ENCODE data around the gene L3MBTL2.

Gene L3MBTL2

DNA sequence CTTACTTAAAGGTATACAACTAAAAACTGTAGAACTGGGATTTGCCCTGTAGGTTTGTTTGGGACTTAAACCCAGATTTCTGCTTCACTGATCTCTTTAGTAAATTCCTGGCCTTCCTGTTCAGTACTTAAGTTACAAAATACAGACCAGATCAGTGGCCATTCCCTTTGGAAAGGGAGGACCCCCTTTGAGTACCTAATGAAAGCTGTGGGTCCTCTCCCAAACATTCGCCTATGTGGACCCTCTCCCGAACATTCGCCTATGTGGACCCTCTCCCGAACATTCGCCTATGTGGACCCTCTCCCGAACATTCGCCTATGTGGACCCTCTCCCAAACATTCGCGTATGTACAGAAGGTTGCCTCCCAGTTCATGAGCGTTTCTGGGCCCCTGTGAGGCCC, 10.3 kb downstream of the L3MBTL2 start:
- no peak for DNase-seq
- H3K27me3 ChIP-seq (ENCODE audit: insufficient read depth, low read length) = no peaks in the 10 kb centered on the region
- no peaks in the 10 kb centered on the region for H3K79me1 ChIP-seq (ENCODE audit: low read length)
- no peaks in the 10 kb centered on the region for H3K79me2 ChIP-seq (ENCODE audit: control insufficient read depth, insufficient read depth, low read length, poor library complexity)
- H2AK5ac ChIP-seq (ENCODE audit: low read length) = no peak overlapping the region
- H2AFZ ChIP-seq (ENCODE audit: insufficient read depth, low read length, poor library complexity) = no peak overlapping the region
- no peak overlapping the region for H3K14ac ChIP-seq (ENCODE audit: low read length)
- H4K12ac ChIP-seq (ENCODE audit: low read depth, low read length) = no peak overlapping the region
- H2BK120ac ChIP-seq (ENCODE audit: insufficient read depth, low read length, poor library complexity) = no peak overlapping the region
- H2BK12ac ChIP-seq (ENCODE audit: low read length) = no peak overlapping the region
- no CpG with 5 or more reads among the region's 10 CpGs for WGBS (ENCODE audit: extremely low coverage, insufficient coverage, insufficient read length)
- H3K18ac ChIP-seq (ENCODE audit: low read length) = no peak overlapping the region
- no peak overlapping the region for H4K8ac ChIP-seq (ENCODE audit: low read depth, low read length)
- H3K23ac ChIP-seq (ENCODE audit: low read length) = no peak overlapping the region
- H3K4me1 ChIP-seq (ENCODE audit: control insufficient read depth in 1 of 2, insufficient read depth in 2 of 2, low read length in 2 of 2) = peaks cover 2 to 6% of the 10 kb centered on the region in 2 experiments
- H3K9ac ChIP-seq (ENCODE audit: low read length) = no peak overlapping the region
- H3K36me3 ChIP-seq (ENCODE audit: control insufficient read depth in 1 of 2, insufficient read depth in 2 of 2, low read length in 2 of 2) = peaks cover 21 to 41% of the 10 kb centered on the region in 2 experiments
- no peak overlapping the region for H3K4me3 ChIP-seq (ENCODE audit: low read depth, low read length)
- H2BK5ac ChIP-seq (ENCODE audit: low read depth, low read length, poor library complexity) = no peak overlapping the region
- H3K27ac ChIP-seq (ENCODE audit: low read depth, low read length) = no peak overlapping the region
- H3K9me3 ChIP-seq (ENCODE audit: insufficient read depth, low read depth, low read length) = peaks cover 2% of the 10 kb centered on the region
- no peak overlapping the region for H3K4me2 ChIP-seq (ENCODE audit: low read length)
- H3K4ac ChIP-seq (ENCODE audit: low read depth, low read length) = no peak overlapping the region
- H4K91ac ChIP-seq (ENCODE audit: low read depth, low read length) = no peak overlapping the region

DNA sequence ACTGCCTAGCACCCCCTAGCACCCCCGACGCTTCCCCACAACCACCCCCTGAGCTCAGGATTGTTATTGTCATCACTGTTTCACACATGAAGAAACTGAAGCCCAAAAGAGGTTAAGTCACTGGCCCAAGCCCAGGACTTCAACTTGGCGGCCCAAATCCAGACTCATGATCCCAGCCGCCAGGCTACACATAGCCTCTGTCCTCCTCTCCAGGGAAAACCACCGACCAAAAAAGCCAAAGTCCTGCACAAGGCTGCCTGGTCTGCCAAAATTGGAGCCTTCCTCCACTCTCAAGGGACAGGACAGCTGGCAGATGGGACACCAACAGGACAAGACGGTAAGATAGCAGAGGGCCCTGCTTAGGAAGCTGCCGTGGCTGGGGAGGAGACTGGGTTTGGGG, 10.8 kb downstream of the L3MBTL2 start:
- H3K79me2 ChIP-seq (ENCODE audit: control insufficient read depth, insufficient read depth, low read length, poor library complexity) = no peaks in the 10 kb centered on the region
- H3K27me3 ChIP-seq (ENCODE audit: insufficient read depth, low read length) = no peaks in the 10 kb centered on the region
- H3K4me1 ChIP-seq (ENCODE audit: control insufficient read depth in 1 of 2, insufficient read depth in 2 of 2, low read length in 2 of 2) = peaks cover 2 to 6% of the 10 kb centered on the region in 2 experiments
- no peak overlapping the region for H3K18ac ChIP-seq (ENCODE audit: low read length)
- no peak for DNase-seq
- no peak overlapping the region for H4K91ac ChIP-seq (ENCODE audit: low read depth, low read length)
- WGBS (ENCODE audit: extremely low coverage, insufficient coverage, insufficient read length) = no CpG with 5 or more reads among the region's 7 CpGs
- H2BK12ac ChIP-seq (ENCODE audit: low read length) = no peak overlapping the region
- H3K9me3 ChIP-seq (ENCODE audit: insufficient read depth, low read depth, low read length) = peaks cover 2% of the 10 kb centered on the region
- peaks cover 21 to 41% of the 10 kb centered on the region in 2 experiments for H3K36me3 ChIP-seq (ENCODE audit: control insufficient read depth in 1 of 2, insufficient read depth in 2 of 2, low read length in 2 of 2)
- no peak overlapping the region for H3K9ac ChIP-seq (ENCODE audit: low read length)
- no peak overlapping the region for H4K8ac ChIP-seq (ENCODE audit: low read depth, low read length)
- H3K4me2 ChIP-seq (ENCODE audit: low read length) = no peak overlapping the region
- H3K4me3 ChIP-seq (ENCODE audit: low read depth, low read length) = no peak overlapping the region
- H3K14ac ChIP-seq (ENCODE audit: low read length) = no peak overlapping the region
- no peak overlapping the region for H2BK5ac ChIP-seq (ENCODE audit: low read depth, low read length, poor library complexity)
- H3K23ac ChIP-seq (ENCODE audit: low read length) = no peak overlapping the region
- H2AK5ac ChIP-seq (ENCODE audit: low read length) = no peak overlapping the region
- H2AFZ ChIP-seq (ENCODE audit: insufficient read depth, low read length, poor library complexity) = no peak overlapping the region
- H4K12ac ChIP-seq (ENCODE audit: low read depth, low read length) = no peak overlapping the region
- H2BK120ac ChIP-seq (ENCODE audit: insufficient read depth, low read length, poor library complexity) = no peak overlapping the region
- no peaks in the 10 kb centered on the region for H3K79me1 ChIP-seq (ENCODE audit: low read length)
- no peak overlapping the region for H3K4ac ChIP-seq (ENCODE audit: low read depth, low read length)
- no peak overlapping the region for H3K27ac ChIP-seq (ENCODE audit: low read depth, low read length)

DNA sequence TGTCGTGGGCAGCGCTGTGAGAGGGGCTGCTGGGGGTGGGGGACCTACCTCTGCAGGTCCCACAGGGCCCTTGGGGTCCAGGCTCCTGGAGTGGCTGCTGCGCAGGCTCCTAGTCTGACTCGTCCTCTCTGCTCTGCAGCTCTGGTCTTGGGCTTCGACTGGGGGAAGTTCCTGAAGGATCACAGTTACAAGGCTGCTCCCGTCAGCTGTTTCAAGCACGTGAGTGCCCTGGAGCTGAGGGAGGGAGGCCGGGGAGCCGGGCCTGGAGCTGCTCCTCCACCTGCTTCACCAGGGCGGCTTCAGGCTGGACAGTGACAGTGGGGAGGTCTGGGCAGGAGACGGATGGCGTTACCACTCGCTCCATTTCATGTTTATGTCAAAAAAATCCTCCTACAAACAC, 11.9 kb downstream of the L3MBTL2 start:
- H3K14ac ChIP-seq (ENCODE audit: low read length) = no peak overlapping the region
- H2BK120ac ChIP-seq (ENCODE audit: insufficient read depth, low read length, poor library complexity) = no peak overlapping the region
- H3K23ac ChIP-seq (ENCODE audit: low read length) = no peak overlapping the region
- no peaks in the 10 kb centered on the region for H3K27me3 ChIP-seq (ENCODE audit: insufficient read depth, low read length)
- no peak for DNase-seq
- no peak overlapping the region for H4K12ac ChIP-seq (ENCODE audit: low read depth, low read length)
- no peak overlapping the region for H2BK5ac ChIP-seq (ENCODE audit: low read depth, low read length, poor library complexity)
- H3K9ac ChIP-seq (ENCODE audit: low read length) = no peak overlapping the region
- H2BK12ac ChIP-seq (ENCODE audit: low read length) = no peak overlapping the region
- no peak overlapping the region for H2AK5ac ChIP-seq (ENCODE audit: low read length)
- H3K4me1 ChIP-seq (ENCODE audit: control insufficient read depth in 1 of 2, insufficient read depth in 2 of 2, low read length in 2 of 2) = peaks cover 2 to 6% of the 10 kb centered on the region in 2 experiments
- H3K79me2 ChIP-seq (ENCODE audit: control insufficient read depth, insufficient read depth, low read length, poor library complexity) = no peaks in the 10 kb centered on the region
- peaks cover 25 to 44% of the 10 kb centered on the region in 2 experiments for H3K36me3 ChIP-seq (ENCODE audit: control insufficient read depth in 1 of 2, insufficient read depth in 2 of 2, low read length in 2 of 2)
- no CpG with 5 or more reads among the region's 13 CpGs for WGBS (ENCODE audit: extremely low coverage, insufficient coverage, insufficient read length)
- no peak overlapping the region for H4K91ac ChIP-seq (ENCODE audit: low read depth, low read length)
- no peak overlapping the region for H4K8ac ChIP-seq (ENCODE audit: low read depth, low read length)
- no peak overlapping the region for H2AFZ ChIP-seq (ENCODE audit: insufficient read depth, low read length, poor library complexity)
- H3K79me1 ChIP-seq (ENCODE audit: low read length) = no peaks in the 10 kb centered on the region
- H3K27ac ChIP-seq (ENCODE audit: low read depth, low read length) = no peak overlapping the region
- H3K9me3 ChIP-seq (ENCODE audit: insufficient read depth, low read depth, low read length) = peaks cover 2% of the 10 kb centered on the region
- H3K4ac ChIP-seq (ENCODE audit: low read depth, low read length) = no peak overlapping the region
- H3K18ac ChIP-seq (ENCODE audit: low read length) = no peak overlapping the region
- H3K4me2 ChIP-seq (ENCODE audit: low read length) = no peak overlapping the region
- no peak overlapping the region for H3K4me3 ChIP-seq (ENCODE audit: low read depth, low read length)

GRCh38 chr22:41217553-41218157, 12.5 kb downstream of the L3MBTL2 start:
- DNase-seq = peak in 1 of 2 donors; percentile 57
- H3K23ac ChIP-seq (ENCODE audit: low read length) = no peak overlapping the region
- no peak overlapping the region for H4K12ac ChIP-seq (ENCODE audit: low read depth, low read length)
- no peak overlapping the region for H3K9ac ChIP-seq (ENCODE audit: low read length)
- no peaks in the 10 kb centered on the region for H3K79me1 ChIP-seq (ENCODE audit: low read length)
- no peaks in the 10 kb centered on the region for H3K79me2 ChIP-seq (ENCODE audit: control insufficient read depth, insufficient read depth, low read length, poor library complexity)
- H2BK5ac ChIP-seq (ENCODE audit: low read depth, low read length, poor library complexity) = no peak overlapping the region
- no peak overlapping the region for H2AK5ac ChIP-seq (ENCODE audit: low read length)
- H3K36me3 ChIP-seq (ENCODE audit: control insufficient read depth in 1 of 2, insufficient read depth in 2 of 2, low read length in 2 of 2) = peaks cover 25 to 44% of the 10 kb centered on the region in 2 experiments
- no peak overlapping the region for H2AFZ ChIP-seq (ENCODE audit: insufficient read depth, low read length, poor library complexity)
- no peaks in the 10 kb centered on the region for H3K27me3 ChIP-seq (ENCODE audit: insufficient read depth, low read length)
- H3K4me2 ChIP-seq (ENCODE audit: low read length) = no peak overlapping the region
- no peak overlapping the region for H3K18ac ChIP-seq (ENCODE audit: low read length)
- no peak overlapping the region for H4K8ac ChIP-seq (ENCODE audit: low read depth, low read length)
- peaks cover 3 to 6% of the 10 kb centered on the region in 2 experiments for H3K4me1 ChIP-seq (ENCODE audit: control insufficient read depth in 1 of 2, insufficient read depth in 2 of 2, low read length in 2 of 2)
- peaks cover 2% of the 10 kb centered on the region for H3K9me3 ChIP-seq (ENCODE audit: insufficient read depth, low read depth, low read length)
- no CpG with 5 or more reads among the region's 16 CpGs for WGBS (ENCODE audit: extremely low coverage, insufficient coverage, insufficient read length)
- no peak overlapping the region for H3K4ac ChIP-seq (ENCODE audit: low read depth, low read length)
- H4K91ac ChIP-seq (ENCODE audit: low read depth, low read length) = no peak overlapping the region
- H3K27ac ChIP-seq (ENCODE audit: low read depth, low read length) = no peak overlapping the region
- no peak overlapping the region for H2BK120ac ChIP-seq (ENCODE audit: insufficient read depth, low read length, poor library complexity)
- H2BK12ac ChIP-seq (ENCODE audit: low read length) = no peak overlapping the region
- no peak overlapping the region for H3K14ac ChIP-seq (ENCODE audit: low read length)
- no peak overlapping the region for H3K4me3 ChIP-seq (ENCODE audit: low read depth, low read length)
